Mucosa of stomach (tissue), 1 donor: ENCODE results near the gene CACNG4.

Experiments used
- H3K27me3 ChIP-seq: one replicate; pipeline ENCODE4 v1.7.0; 2013; ENCODE audit warnings: mild to moderate bottlenecking, low read length; ENCODE audit not compliant: control insufficient read depth, insufficient read depth
- H3K36me3 ChIP-seq: one replicate; pipeline ENCODE4 v1.7.0; 2013; ENCODE audit warnings: low read length; ENCODE audit not compliant: control insufficient read depth, insufficient read depth
- H3K4me1 ChIP-seq: one replicate; pipeline ENCODE4 v1.7.0; 2013; ENCODE audit warnings: mild to moderate bottlenecking, low read length; ENCODE audit not compliant: control insufficient read depth, insufficient read depth
- H3K4me3 ChIP-seq: one replicate; pipeline ENCODE4 v1.7.0; 2013; ENCODE audit warnings: low read length
- H3K9ac ChIP-seq: one replicate; pipeline ENCODE4 v1.7.0; 2013; ENCODE audit warnings: mild to moderate bottlenecking, low read length, moderate library complexity
- H3K9me3 ChIP-seq: one replicate; pipeline ENCODE4 v1.7.0; 2013; ENCODE audit warnings: mild to moderate bottlenecking, low read length, moderate library complexity; ENCODE audit not compliant: control insufficient read depth
- donor health status: Pancreatic carcinoma.

CACNG4 gene

GRCh38 chr17:66994361-66994760 lies 29.9 kb downstream of the CACNG4 start:
- no peaks in the 10 kb centered on the region for H3K27me3 ChIP-seq
- no peak overlapping the region for H3K9ac ChIP-seq
- H3K9me3 ChIP-seq = no peaks in the 10 kb centered on the region
- H3K36me3 ChIP-seq = no peaks in the 10 kb centered on the region
- H3K4me3 ChIP-seq = no peak overlapping the region
- no peaks in the 10 kb centered on the region for H3K4me1 ChIP-seq

GRCh38 chr17:66994930-66995535 lies 30.5 kb downstream of the CACNG4 start:
- H3K9ac ChIP-seq = no peak overlapping the region
- no peaks in the 10 kb centered on the region for H3K9me3 ChIP-seq
- no peaks in the 10 kb centered on the region for H3K4me1 ChIP-seq
- no peak overlapping the region for H3K4me3 ChIP-seq
- H3K36me3 ChIP-seq = no peaks in the 10 kb centered on the region
- peaks cover 2% of the 10 kb centered on the region for H3K27me3 ChIP-seq

GRCh38 chr17:66995944-66996343 lies 31.4 kb downstream of the CACNG4 start:
- Histone ChIP-seq H3K4me3 (no peak overlapping the region), H3K9ac (no peak overlapping the region), H3K36me3 (no peaks in the 10 kb centered on the region), H3K9me3 (no peaks in the 10 kb centered on the region), H3K4me1 (no peaks in the 10 kb centered on the region), H3K27me3 (peaks cover 3% of the 10 kb centered on the region)

GRCh38 chr17:66996926-66997325 lies 32.4 kb downstream of the CACNG4 start:
- no peak overlapping the region for H3K4me3 ChIP-seq
- no peaks in the 10 kb centered on the region for H3K4me1 ChIP-seq
- H3K9ac ChIP-seq = no peak overlapping the region
- no peaks in the 10 kb centered on the region for H3K9me3 ChIP-seq
- no peaks in the 10 kb centered on the region for H3K36me3 ChIP-seq
- H3K27me3 ChIP-seq = peaks cover 3% of the 10 kb centered on the region

GRCh38 chr17:67003231-67003630 lies 38.7 kb downstream of the CACNG4 start:
- Histone ChIP-seq H3K27me3 (peaks cover 3% of the 10 kb centered on the region), H3K9me3 (no peaks in the 10 kb centered on the region), H3K9ac (no peak overlapping the region), H3K4me1 (no peaks in the 10 kb centered on the region), H3K36me3 (no peaks in the 10 kb centered on the region), H3K4me3 (no peak overlapping the region)

GRCh38 chr17:67004181-67004580 lies 39.7 kb downstream of the CACNG4 start:
- H3K4me1 ChIP-seq = no peaks in the 10 kb centered on the region
- H3K9ac ChIP-seq = no peak overlapping the region
- H3K36me3 ChIP-seq = no peaks in the 10 kb centered on the region
- H3K4me3 ChIP-seq = no peak overlapping the region
- H3K27me3 ChIP-seq = peaks cover 3% of the 10 kb centered on the region
- no peaks in the 10 kb centered on the region for H3K9me3 ChIP-seq

- H3K4me3 ChIP-seq = no peak overlapping the region
- H3K36me3 ChIP-seq = no peaks in the 10 kb centered on the region
- H3K9me3 ChIP-seq = no peaks in the 10 kb centered on the region
- no peaks in the 10 kb centered on the region for H3K4me1 ChIP-seq
- H3K9ac ChIP-seq = no peak overlapping the region
- H3K27me3 ChIP-seq = no peaks in the 10 kb centered on the region
Observed at GRCh38 chr17:67007266-67007665, 42.8 kb downstream of the CACNG4 start.

GRCh38 chr17:67008101-67008500 lies 43.6 kb downstream of the CACNG4 start:
- Histone ChIP-seq H3K4me3 (no peak overlapping the region), H3K27me3 (no peaks in the 10 kb centered on the region), H3K36me3 (no peaks in the 10 kb centered on the region), H3K9ac (no peak overlapping the region), H3K9me3 (no peaks in the 10 kb centered on the region), H3K4me1 (no peaks in the 10 kb centered on the region)

GRCh38 chr17:67011527-67012175 lies 47.1 kb downstream of the CACNG4 start:
- Histone ChIP-seq H3K27me3 (no peaks in the 10 kb centered on the region), H3K36me3 (no peaks in the 10 kb centered on the region), H3K4me1 (no peaks in the 10 kb centered on the region), H3K4me3 (no peak overlapping the region), H3K9me3 (no peaks in the 10 kb centered on the region), H3K9ac (no peak overlapping the region)

- no peaks in the 10 kb centered on the region for H3K27me3 ChIP-seq
- H3K4me1 ChIP-seq = peaks cover 10% of the 10 kb centered on the region
- H3K9me3 ChIP-seq = no peaks in the 10 kb centered on the region
- no peaks in the 10 kb centered on the region for H3K36me3 ChIP-seq
- no peak overlapping the region for H3K9ac ChIP-seq
- no peak overlapping the region for H3K4me3 ChIP-seq
Observed at GRCh38 chr17:67013891-67014290, 49.4 kb downstream of the CACNG4 start.

GRCh38 chr17:67015001-67015400 lies 50.5 kb downstream of the CACNG4 start:
- no peaks in the 10 kb centered on the region for H3K9me3 ChIP-seq
- H3K27me3 ChIP-seq = no peaks in the 10 kb centered on the region
- H3K9ac ChIP-seq = no peak overlapping the region
- peaks cover 20% of the 10 kb centered on the region for H3K4me1 ChIP-seq
- H3K36me3 ChIP-seq = no peaks in the 10 kb centered on the region
- H3K4me3 ChIP-seq = no peak overlapping the region

- Histone ChIP-seq H3K27me3 (no peaks in the 10 kb centered on the region), H3K9me3 (no peaks in the 10 kb centered on the region), H3K4me1 (peaks cover 21% of the 10 kb centered on the region), H3K4me3 (no peak overlapping the region), H3K36me3 (no peaks in the 10 kb centered on the region), H3K9ac (no peak overlapping the region)
Observed at GRCh38 chr17:67016039-67016762, 51.7 kb downstream of the CACNG4 start.
